ENCODE results near the gene RBM19. TPM values are rescaled to one million over a fixed set of nuclear protein-coding genes. Genes with fewer than 3 reads are reported as not detected.

The RBM19 gene
- total and polyA plus RNA-seq, 2 donors (not counting 3 experiments of a cell fraction or from before 2014, with no cell fraction given), result 13.2 to 34.4 TPM

DNA sequence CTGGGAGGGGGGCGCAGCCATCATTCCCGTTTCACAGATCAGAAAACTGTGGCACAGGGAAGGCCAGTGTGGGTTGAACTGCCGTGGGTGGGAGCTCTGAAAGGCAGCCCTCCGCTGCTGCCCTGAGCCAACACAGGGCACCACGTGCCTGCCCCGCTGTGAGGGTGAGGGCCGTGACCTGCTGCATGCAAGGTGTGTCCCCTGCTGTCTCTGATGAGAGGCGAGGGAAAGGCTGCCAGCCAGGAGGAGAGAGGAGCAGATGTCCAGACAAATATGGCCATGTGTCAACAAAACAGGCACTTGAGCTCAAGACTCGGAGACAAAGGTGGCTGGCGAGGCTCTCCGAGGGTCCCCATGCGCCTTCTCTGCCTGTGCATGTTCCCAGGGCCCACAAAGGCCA is 108.8 kb downstream of the RBM19 start:
- FAIRE-seq, result no peak
- dilution Hi-C loops (cut with MboI; ENCODE audit: extremely low pct_ligation_motif_present, low sequenced_read_pairs), result no loop called here
- BruUV-seq (replicated peaks), result no TSS peak

More for the DNA sequence above, 108.8 kb downstream of the RBM19 start:
- H2AFZ ChIP-seq (ENCODE audit: low read depth, low read length), result no peak overlapping the region
- H3K9me1 ChIP-seq (replicated peaks; ENCODE audit: control insufficient read depth, extremely low read depth, insufficient read depth, low read length), result no peaks in the 10 kb centered on the region
- H3K79me2 ChIP-seq (ENCODE audit: control insufficient read depth, insufficient read depth, low read length), result no peaks in the 10 kb centered on the region
- H3K27me3 ChIP-seq (ENCODE audit: control insufficient read depth in 2 of 2, insufficient read depth in 2 of 2, low read length in 2 of 2), result no peaks in the 10 kb centered on the region
- H3K4me1 ChIP-seq (ENCODE audit: control insufficient read depth, extremely low read depth, insufficient read depth, low read length), result no peaks in the 10 kb centered on the region
- POLR2A ChIA-PET, result no interaction called here
- H3K4me3 ChIP-seq (replicated peaks in 1 of 3; ENCODE audit: insufficient read depth in 1 of 3, low read depth in 1 of 3, low read length in 3 of 3), result no peak overlapping the region
- H3K36me3 ChIP-seq (ENCODE audit: control insufficient read depth in 2 of 2, extremely low read depth in 1 of 2, insufficient read depth in 2 of 2, low read length in 2 of 2), result peaks cover 0 to 9% of the 10 kb centered on the region in 2 experiments
- intact Hi-C loops (cut with micrococcal nuclease), result no loop called here
- H3K9me3 ChIP-seq (replicated peaks; ENCODE audit: control insufficient read depth, insufficient read depth, low read length), result no peaks in the 10 kb centered on the region
- H3K9ac ChIP-seq (replicated peaks; ENCODE audit: extremely low read depth, insufficient read depth, low read length), result no peak overlapping the region
- CTCF ChIA-PET, result interaction anchor here (0.9 to 1.0 kb wide), 2 partner anchors 9 to 11 kb away, joined by 3 read pairs; no protein-coding TSS in a partner anchor
- TF ChIP-seq MYC (IDR thresholded peaks at IDR 0.05; ENCODE audit: low read depth, low read length), result no peak
- TF ChIP-seq JUN (IDR thresholded peaks at IDR 0.05; ENCODE audit: borderline replicate concordance, insufficient read depth, insufficient read length, low read depth), result no peak
- TF ChIP-seq FOS (IDR thresholded peaks at IDR 0.05; ENCODE audit: borderline replicate concordance, insufficient read depth, low read length), result no peak
- TF ChIP-seq, protein P1, sequence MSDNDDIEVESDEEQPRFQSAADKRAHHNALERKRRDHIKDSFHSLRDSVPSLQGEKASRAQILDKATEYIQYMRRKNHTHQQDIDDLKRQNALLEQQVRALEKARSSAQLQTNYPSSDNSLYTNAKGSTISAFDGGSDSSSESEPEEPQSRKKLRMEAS (IDR thresholded peaks at IDR 0.05; ENCODE audit: insufficient read depth, insufficient read length), result no peak
- TF ChIP-seq POLR2A (IDR thresholded peaks at IDR 0.05; ENCODE audit: low read depth, low read length), result no peak
- TF ChIP-seq EZH2 (IDR thresholded peaks at IDR 0.05; ENCODE audit: borderline replicate concordance, low read depth, low read length, severe bottlenecking), result no peak
- TF ChIP-seq, protein P2, sequence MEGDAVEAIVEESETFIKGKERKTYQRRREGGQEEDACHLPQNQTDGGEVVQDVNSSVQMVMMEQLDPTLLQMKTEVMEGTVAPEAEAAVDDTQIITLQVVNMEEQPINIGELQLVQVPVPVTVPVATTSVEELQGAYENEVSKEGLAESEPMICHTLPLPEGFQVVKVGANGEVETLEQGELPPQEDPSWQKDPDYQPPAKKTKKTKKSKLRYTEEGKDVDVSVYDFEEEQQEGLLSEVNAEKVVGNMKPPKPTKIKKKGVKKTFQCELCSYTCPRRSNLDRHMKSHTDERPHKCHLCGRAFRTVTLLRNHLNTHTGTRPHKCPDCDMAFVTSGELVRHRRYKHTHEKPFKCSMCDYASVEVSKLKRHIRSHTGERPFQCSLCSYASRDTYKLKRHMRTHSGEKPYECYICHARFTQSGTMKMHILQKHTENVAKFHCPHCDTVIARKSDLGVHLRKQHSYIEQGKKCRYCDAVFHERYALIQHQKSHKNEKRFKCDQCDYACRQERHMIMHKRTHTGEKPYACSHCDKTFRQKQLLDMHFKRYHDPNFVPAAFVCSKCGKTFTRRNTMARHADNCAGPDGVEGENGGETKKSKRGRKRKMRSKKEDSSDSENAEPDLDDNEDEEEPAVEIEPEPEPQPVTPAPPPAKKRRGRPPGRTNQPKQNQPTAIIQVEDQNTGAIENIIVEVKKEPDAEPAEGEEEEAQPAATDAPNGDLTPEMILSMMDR (IDR thresholded peaks at IDR 0.05; ENCODE audit: extremely low read depth in 1 of 2, insufficient read depth in 1 of 2, low read depth in 1 of 2, low read length in 2 of 2), result no peak
- TF ChIP-seq POLR2AphosphoS5 (IDR thresholded peaks at IDR 0.05; ENCODE audit: insufficient read depth, low read depth, low read length), result no peak
- TF ChIP-seq GATA2 (IDR thresholded peaks at IDR 0.05; ENCODE audit: insufficient read depth, insufficient read length, low read depth, low read length), result no peak
- H3K27ac ChIP-seq (ENCODE audit: insufficient read depth, low read depth, low read length), result no peak overlapping the region
- H4K20me1 ChIP-seq (replicated peaks; ENCODE audit: control insufficient read depth, extremely low read depth, insufficient read depth, low read length), result no peaks in the 10 kb centered on the region
- H3K4me2 ChIP-seq (ENCODE audit: insufficient read depth, low read length), result no peak overlapping the region
- DNase-seq (ENCODE audit: low read depth, low spot score), result no peak

All from endothelial cell of umbilical vein (primary cell).